HEK293 (cell line): ENCODE results near the gene TAF10.

ENCODE experiments used
- GLI2 ChIP-seq: fragments of 450-650 bp; formaldehyde crosslinking; IDR thresholded peaks from 2 replicates; pipeline ENCODE4; 2017; ENCODE audit warnings: missing biosample characterization, missing genetic modification characterization, low read depth, borderline replicate concordance
- HOXA7 ChIP-seq: sonication (generic); formaldehyde crosslinking; IDR thresholded peaks from 2 replicates; pipeline ENCODE4 v1.8.1; 2022; ENCODE audit warnings: missing genetic modification reagents, borderline replicate concordance
- ZNF169 ChIP-seq: fragments of 450-650 bp; formaldehyde crosslinking; IDR thresholded peaks from 2 replicates; pipeline ENCODE4 v1.5.1; 2016; ENCODE audit warnings: missing biosample characterization, missing genetic modification characterization
- ZNF544 ChIP-seq: fragments of 450-650 bp; formaldehyde crosslinking; IDR thresholded peaks from 2 replicates; pipeline ENCODE4 v1.5.0; 2017; ENCODE audit warnings: missing biosample characterization, missing genetic modification characterization
- ZNF777 ChIP-seq: fragments of 450-650 bp; formaldehyde crosslinking; IDR thresholded peaks from 2 replicates; pipeline ENCODE4 v1.5.1; 2017; ENCODE audit warnings: missing biosample characterization, missing genetic modification characterization, borderline replicate concordance
- TF ChIP-seq, protein P1 (sequence below): fragments of 450-650 bp; formaldehyde crosslinking; IDR thresholded peaks from 2 replicates; pipeline ENCODE4 v1.5.1; 2016; ENCODE audit warnings: missing biosample characterization, missing genetic modification characterization
- TF ChIP-seq, protein P2 (sequence below): fragments of 450-650 bp; formaldehyde crosslinking; IDR thresholded peaks from 2 replicates; pipeline ENCODE4 v1.5.1; 2016; ENCODE audit warnings: missing biosample characterization, missing genetic modification characterization, borderline replicate concordance

DNA sequence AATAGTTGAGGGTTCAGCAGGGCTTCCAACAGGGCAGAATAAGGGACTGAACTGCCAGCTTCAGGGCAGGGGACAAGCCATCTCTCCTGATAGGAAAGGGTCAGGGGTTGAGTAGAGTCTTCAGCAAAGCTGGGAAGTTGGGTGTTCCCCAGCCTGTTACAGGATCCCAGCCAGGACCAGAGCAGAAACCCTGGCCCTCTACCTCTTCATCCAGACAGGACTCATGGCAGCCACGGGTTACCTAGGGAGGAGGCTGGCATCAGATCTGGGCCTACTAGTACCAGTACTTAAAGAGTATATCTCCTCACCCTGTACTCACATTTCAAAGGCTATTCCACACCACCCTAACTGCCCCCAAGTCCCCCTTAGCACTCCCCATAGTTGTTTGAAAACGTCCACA, 2.4 kb upstream of the TAF10 start:
- TF ChIP-seq, protein P1, sequence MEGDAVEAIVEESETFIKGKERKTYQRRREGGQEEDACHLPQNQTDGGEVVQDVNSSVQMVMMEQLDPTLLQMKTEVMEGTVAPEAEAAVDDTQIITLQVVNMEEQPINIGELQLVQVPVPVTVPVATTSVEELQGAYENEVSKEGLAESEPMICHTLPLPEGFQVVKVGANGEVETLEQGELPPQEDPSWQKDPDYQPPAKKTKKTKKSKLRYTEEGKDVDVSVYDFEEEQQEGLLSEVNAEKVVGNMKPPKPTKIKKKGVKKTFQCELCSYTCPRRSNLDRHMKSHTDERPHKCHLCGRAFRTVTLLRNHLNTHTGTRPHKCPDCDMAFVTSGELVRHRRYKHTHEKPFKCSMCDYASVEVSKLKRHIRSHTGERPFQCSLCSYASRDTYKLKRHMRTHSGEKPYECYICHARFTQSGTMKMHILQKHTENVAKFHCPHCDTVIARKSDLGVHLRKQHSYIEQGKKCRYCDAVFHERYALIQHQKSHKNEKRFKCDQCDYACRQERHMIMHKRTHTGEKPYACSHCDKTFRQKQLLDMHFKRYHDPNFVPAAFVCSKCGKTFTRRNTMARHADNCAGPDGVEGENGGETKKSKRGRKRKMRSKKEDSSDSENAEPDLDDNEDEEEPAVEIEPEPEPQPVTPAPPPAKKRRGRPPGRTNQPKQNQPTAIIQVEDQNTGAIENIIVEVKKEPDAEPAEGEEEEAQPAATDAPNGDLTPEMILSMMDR (tag by site-specific recombination): no peak
- no peak for TF ChIP-seq HOXA7 (CRISPR knock-in tag)
- no peak for TF ChIP-seq ZNF544 (tag by site-specific recombination)
- no peak for TF ChIP-seq ZNF169 (tag by site-specific recombination)
- no peak for TF ChIP-seq ZNF777 (tag by site-specific recombination)
- TF ChIP-seq, protein P2, sequence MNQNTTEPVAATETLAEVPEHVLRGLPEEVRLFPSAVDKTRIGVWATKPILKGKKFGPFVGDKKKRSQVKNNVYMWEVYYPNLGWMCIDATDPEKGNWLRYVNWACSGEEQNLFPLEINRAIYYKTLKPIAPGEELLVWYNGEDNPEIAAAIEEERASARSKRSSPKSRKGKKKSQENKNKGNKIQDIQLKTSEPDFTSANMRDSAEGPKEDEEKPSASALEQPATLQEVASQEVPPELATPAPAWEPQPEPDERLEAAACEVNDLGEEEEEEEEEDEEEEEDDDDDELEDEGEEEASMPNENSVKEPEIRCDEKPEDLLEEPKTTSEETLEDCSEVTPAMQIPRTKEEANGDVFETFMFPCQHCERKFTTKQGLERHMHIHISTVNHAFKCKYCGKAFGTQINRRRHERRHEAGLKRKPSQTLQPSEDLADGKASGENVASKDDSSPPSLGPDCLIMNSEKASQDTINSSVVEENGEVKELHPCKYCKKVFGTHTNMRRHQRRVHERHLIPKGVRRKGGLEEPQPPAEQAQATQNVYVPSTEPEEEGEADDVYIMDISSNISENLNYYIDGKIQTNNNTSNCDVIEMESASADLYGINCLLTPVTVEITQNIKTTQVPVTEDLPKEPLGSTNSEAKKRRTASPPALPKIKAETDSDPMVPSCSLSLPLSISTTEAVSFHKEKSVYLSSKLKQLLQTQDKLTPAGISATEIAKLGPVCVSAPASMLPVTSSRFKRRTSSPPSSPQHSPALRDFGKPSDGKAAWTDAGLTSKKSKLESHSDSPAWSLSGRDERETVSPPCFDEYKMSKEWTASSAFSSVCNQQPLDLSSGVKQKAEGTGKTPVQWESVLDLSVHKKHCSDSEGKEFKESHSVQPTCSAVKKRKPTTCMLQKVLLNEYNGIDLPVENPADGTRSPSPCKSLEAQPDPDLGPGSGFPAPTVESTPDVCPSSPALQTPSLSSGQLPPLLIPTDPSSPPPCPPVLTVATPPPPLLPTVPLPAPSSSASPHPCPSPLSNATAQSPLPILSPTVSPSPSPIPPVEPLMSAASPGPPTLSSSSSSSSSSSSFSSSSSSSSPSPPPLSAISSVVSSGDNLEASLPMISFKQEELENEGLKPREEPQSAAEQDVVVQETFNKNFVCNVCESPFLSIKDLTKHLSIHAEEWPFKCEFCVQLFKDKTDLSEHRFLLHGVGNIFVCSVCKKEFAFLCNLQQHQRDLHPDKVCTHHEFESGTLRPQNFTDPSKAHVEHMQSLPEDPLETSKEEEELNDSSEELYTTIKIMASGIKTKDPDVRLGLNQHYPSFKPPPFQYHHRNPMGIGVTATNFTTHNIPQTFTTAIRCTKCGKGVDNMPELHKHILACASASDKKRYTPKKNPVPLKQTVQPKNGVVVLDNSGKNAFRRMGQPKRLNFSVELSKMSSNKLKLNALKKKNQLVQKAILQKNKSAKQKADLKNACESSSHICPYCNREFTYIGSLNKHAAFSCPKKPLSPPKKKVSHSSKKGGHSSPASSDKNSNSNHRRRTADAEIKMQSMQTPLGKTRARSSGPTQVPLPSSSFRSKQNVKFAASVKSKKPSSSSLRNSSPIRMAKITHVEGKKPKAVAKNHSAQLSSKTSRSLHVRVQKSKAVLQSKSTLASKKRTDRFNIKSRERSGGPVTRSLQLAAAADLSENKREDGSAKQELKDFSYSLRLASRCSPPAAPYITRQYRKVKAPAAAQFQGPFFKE (tag by site-specific recombination): no peak
- no peak for TF ChIP-seq GLI2 (tag by site-specific recombination)
